Adrenal gland (tissue), 12 donors: Measurements from ENCODE around the gene ASB14. TPM values are rescaled to one million over a fixed set of nuclear protein-coding genes. Genes with fewer than 3 reads are reported as not detected.

ENCODE experiments used
- DNase-seq, 7 donors: peaks; one replicate each; pipeline ENCODE4 v3.0.0-alpha.2; 2019 to 2020
- H3K27ac ChIP-seq, 5 donors: fragments of 200-600 bp; sonication (generic) in 4 of 5; 1 replicate in 3 of 5; 2 replicates in 2 of 5; pipeline versions ENCODE4 v1.5.1 to v1.8.0; 2016 to 2020; ENCODE audit warnings: mild to moderate bottlenecking in 1 of 5
- H3K27me3 ChIP-seq: fragments of 200-600 bp; 2 replicates; pipeline ENCODE4 v1.8.0; 2021
- H3K36me3 ChIP-seq, 2 donors: fragments of 200-600 bp; replicated peaks in 1 of 2; 1 replicate in 1 of 2; 2 replicates in 1 of 2; pipeline versions ENCODE4 v1.5.1 to v1.8.0; 2018 to 2022
- H3K4me1 ChIP-seq, 2 donors: fragments of 200-600 bp; replicated peaks in 1 of 2; 1 replicate in 1 of 2; 2 replicates in 1 of 2; pipeline versions ENCODE4 v1.5.1 to v1.8.0; 2018 to 2021
- H3K4me3 ChIP-seq, 4 donors: fragments of 200-600 bp; sonication (generic) in 3 of 4; one replicate each; pipeline ENCODE4 v1.5.1; 2016 to 2018
- H3K9me3 ChIP-seq, 3 donors: fragments of 200-600 bp; sonication (generic) in 1 of 3; replicated peaks in 1 of 3; 1 replicate in 2 of 3; 2 replicates in 1 of 3; pipeline versions ENCODE4 v1.5.1 to v1.8.0; 2016 to 2021
- CTCF ChIP-seq, 6 experiments: fragments of 450-650 bp in 4 of 6; fragments of 200-600 bp in 2 of 6; sonication (generic) in 1 of 6; IDR thresholded peaks; 1 replicate in 5 of 6; 2 replicates in 1 of 6; pipeline versions ENCODE4 v1.5.1 to v1.8.0; 2016 to 2021; ENCODE audit warnings: antibody characterized with exemption in 6 of 6, mild to moderate bottlenecking in 2 of 6, moderate library complexity in 1 of 6
- POLR2A ChIP-seq, 2 donors: fragments of 450-650 bp; IDR thresholded peaks; one replicate each; pipeline ENCODE4 v1.6.1; 2017; ENCODE audit warnings: antibody characterized with exemption in 2 of 2, mild to moderate bottlenecking in 2 of 2, moderate library complexity in 1 of 2
- whole genome bisulfite sequencing, 4 donors: extraction: QIAGEN DNeasy Blood & Tissue Kit in 2 of 4; methylation state at CpG; one replicate each; pipeline versions ENCODE4 v1.1.5 to v1.1.7; 2013 to 2017; 5-methylcytosine and 5-hydroxymethylcytosine counted together
- intact Hi-C, 2 donors: fragments of 100-400 bp; cut with DNase I; formaldehyde crosslinking; loops; one replicate each; pipeline versions ENCODE4 v1.14.1 to v1.15.0; 2022 to 2023
- polyA plus RNA-seq, 3 donors: library from polyadenylated mRNA; stranded (reverse); fragments of 200-250 nt in 2 of 3; fragments of 350-450 nt in 1 of 3; fragmentation: Illumina TruSeq in 1 of 3; extraction: RNeasy Lipid Tissue Mini Kit (QIAGEN cat#74804) in 1 of 3; gene quantifications; one replicate each; pipeline ENCODE4 v1.2.3, GENCODE V29; 2013 to 2014
- total RNA-seq, 9 donors: library from RNA; depleted of rRNA in 4 of 9; stranded (reverse); fragments of >200 nt in 4 of 9; fragments of 120-200 nt in 1 of 9; fragmentation: NEBNext Ultra II Directional in 1 of 9; extraction: Animal tissue kit (Norgen Biotek cat#: 25700) in 1 of 9; gene quantifications; one replicate each; pipeline versions ENCODE4 v1.1.0 to v1.2.4, GENCODE V29; 2013 to 2023
- donor health status: healthy with polysubstance abuse.
- donor health status: Bipolar disorder and iron deficiency.
- donor health status: DM: yes; HTN: yes; CAD: no.
- donor health status: DM: no; HTN: no; CAD: no.
- donor health status: DM: no; HTN: no; CAD: no.
- donor health status: DM: yes; HTN: yes; CAD: no.

ASB14 gene
- total and polyA plus RNA-seq, 12 donors: 0.17 TPM; not detected in 11

- peak in 3 of 7 donors; percentile 17 to 43 (median 22) for DNase-seq
- Histone ChIP-seq H3K4me1 (no peaks in the 10 kb centered on the region), H3K9me3 (no peaks in the 10 kb centered on the region), H3K27ac (no peak overlapping the region), H3K36me3 (no peaks in the 10 kb centered on the region), H3K27me3 (peaks cover 5% of the 10 kb centered on the region), H3K4me3 (no peak overlapping the region)
- WGBS, 4 donors: 62 to 100% (median 88%) methylated on average over 1 of the region's 1 CpG
- no peak for TF ChIP-seq CTCF (IDR thresholded peaks at IDR 0.05)
- TF ChIP-seq POLR2A (IDR thresholded peaks at IDR 0.05): no peak
- intact Hi-C loops: no loop called here
Measured at GRCh38 chr3:57298041-57298440, 5.6 kb upstream of the ASB14 start.

GRCh38 chr3:57292897-57293526 is 527 bp upstream of the ASB14 start:
- intact Hi-C loops: no loop called here
- Histone ChIP-seq H3K9me3 (no peaks in the 10 kb centered on the region), H3K4me1 (no peaks in the 10 kb centered on the region), H3K27ac (no peak overlapping the region), H3K4me3 (no peak overlapping the region), H3K36me3 (no peaks in the 10 kb centered on the region), H3K27me3 (peaks cover 5% of the 10 kb centered on the region)
- 88 to 96% (median 95%) methylated on average over 4 of the region's 4 CpGs for WGBS, 4 donors
- DNase-seq: no peak
- no peak for TF ChIP-seq CTCF (IDR thresholded peaks at IDR 0.05)
- TF ChIP-seq POLR2A (IDR thresholded peaks at IDR 0.05): no peak

- no peak for DNase-seq
- intact Hi-C loops: no loop called here
- H3K27ac ChIP-seq: no peak overlapping the region
- no peaks in the 10 kb centered on the region for H3K27me3 ChIP-seq
- no peaks in the 10 kb centered on the region for H3K9me3 ChIP-seq
- H3K4me1 ChIP-seq: no peaks in the 10 kb centered on the region
- H3K36me3 ChIP-seq: no peaks in the 10 kb centered on the region
- no peak overlapping the region for H3K4me3 ChIP-seq
- 87 to 93% (median 90%) methylated on average over 8 to 9 of the region's 9 CpGs for WGBS, 4 donors
- TF ChIP-seq POLR2A (IDR thresholded peaks at IDR 0.05) (no peak), CTCF (IDR thresholded peaks at IDR 0.05) (no peak)
Measured at GRCh38 chr3:57288403-57288802, 4.1 kb downstream of the ASB14 start.

GRCh38 chr3:57287205-57287604 is 5.3 kb downstream of the ASB14 start:
- Histone ChIP-seq H3K9me3 (no peaks in the 10 kb centered on the region), H3K27me3 (no peaks in the 10 kb centered on the region), H3K4me3 (no peak overlapping the region), H3K27ac (no peak overlapping the region), H3K4me1 (no peaks in the 10 kb centered on the region), H3K36me3 (no peaks in the 10 kb centered on the region)
- TF ChIP-seq CTCF (IDR thresholded peaks at IDR 0.05) (no peak), POLR2A (IDR thresholded peaks at IDR 0.05) (no peak)
- DNase-seq: no peak
- 77 to 90% (median 86%) methylated on average over 2 of the region's 2 CpGs for WGBS, 4 donors
- intact Hi-C loops: no loop called here
